Dermis blood vessel endothelial cell (primary cell): ENCODE measurements around the gene CAMKMT. TPM values are rescaled to one million over a fixed set of nuclear protein-coding genes. Genes with fewer than 3 reads are reported as not detected.

Experiments used
- DNase-seq: peaks from one replicate; pipeline ENCODE4 v3.0.0; 2010
- total RNA-seq: library from RNA; depleted of rRNA; stranded (reverse); fragments of >200 nt; gene quantifications from 2 replicates; pipeline ENCODE4 v1.2.3, GENCODE V29; 2014

The CAMKMT gene
- total RNA-seq, 1 donor from 2014 or later = 4.8 TPM

DNA sequence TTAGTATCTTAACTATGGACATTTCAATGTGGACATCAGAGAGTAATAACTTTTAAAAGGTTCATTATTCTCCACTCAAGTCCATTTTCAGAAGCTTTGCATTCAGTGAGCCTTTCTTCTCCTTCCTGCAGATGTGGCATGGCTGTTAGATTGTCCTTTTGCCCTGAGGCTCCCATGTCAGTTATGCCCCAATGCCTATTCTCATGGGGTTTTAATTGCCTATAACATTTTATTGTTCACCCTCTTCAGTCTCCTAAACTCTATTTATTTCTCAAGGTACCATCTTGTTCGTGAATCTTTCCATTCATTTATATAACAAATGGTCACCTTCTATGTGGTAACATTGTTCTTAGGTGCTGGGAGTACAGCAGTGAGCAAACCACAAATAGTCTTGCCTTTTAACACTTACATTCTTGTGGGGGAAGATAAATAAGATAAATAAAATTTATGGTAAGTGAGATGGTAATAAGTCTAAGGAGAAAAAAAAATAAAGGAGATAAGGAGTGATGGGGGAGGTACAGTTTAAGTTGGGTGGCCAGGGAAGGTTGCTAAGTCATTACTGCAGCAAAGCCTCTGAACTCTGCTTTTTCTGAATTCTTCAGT, 301.8 kb downstream of the CAMKMT start:
- DNase-seq = no peak

DNA sequence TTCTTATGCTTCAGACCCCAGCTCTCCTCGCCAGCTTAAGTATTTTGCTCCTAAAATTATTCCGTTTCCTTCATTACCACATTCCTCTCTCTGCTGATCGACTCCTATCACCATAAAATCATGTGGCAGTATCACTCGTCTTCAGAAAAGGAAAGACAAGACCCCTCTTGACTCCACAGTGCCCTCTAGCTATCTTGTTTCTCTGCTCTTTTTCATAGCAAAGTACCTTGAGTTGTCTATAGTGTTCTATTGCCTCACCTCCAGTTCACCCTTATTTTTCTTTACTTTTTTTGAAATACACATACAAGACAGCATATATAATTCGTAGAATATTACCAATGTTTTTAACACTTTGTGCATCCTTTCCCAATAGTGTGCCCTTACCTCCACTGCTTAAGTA, 306.6 kb downstream of the CAMKMT start:
- DNase-seq = peak; percentile 11

DNA sequence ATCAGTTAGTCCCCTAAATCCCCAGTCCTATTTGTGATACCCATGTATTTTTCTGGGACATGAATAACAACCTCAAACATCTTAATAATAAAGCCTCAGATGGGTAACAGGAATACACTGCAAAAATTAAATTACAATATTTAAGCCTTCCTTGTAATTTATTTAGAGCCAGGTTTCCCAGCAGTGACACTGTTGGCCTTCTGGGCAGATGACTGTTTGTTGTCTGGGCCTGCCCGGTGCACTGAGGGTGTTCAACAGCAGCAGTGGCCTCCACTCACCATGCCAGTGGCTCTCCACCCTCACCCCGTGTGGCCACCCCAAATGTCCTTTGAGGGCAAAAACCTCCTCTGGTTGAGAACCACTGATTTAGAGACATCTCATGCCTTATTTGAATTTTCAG, 309.5 kb downstream of the CAMKMT start:
- no peak for DNase-seq

DNA sequence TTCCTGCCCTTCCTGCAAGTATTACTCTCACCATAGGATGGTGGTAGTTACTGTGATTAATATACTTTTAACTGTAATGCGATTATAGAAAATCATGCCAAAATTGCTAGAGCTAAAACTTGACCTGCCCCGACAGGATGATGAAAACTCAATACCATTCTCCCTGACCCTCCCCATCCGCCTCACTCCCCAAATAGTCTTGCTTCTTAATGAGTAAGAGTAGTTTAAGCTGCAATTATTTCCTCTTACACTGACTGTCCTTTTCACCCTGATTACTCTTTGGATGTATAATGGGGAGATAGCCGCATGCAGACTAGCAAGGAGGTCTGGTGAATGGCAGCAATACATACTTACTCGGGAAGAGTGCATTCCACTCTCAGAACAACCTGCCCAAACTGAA, 310.2 kb downstream of the CAMKMT start:
- DNase-seq = no peak

DNA sequence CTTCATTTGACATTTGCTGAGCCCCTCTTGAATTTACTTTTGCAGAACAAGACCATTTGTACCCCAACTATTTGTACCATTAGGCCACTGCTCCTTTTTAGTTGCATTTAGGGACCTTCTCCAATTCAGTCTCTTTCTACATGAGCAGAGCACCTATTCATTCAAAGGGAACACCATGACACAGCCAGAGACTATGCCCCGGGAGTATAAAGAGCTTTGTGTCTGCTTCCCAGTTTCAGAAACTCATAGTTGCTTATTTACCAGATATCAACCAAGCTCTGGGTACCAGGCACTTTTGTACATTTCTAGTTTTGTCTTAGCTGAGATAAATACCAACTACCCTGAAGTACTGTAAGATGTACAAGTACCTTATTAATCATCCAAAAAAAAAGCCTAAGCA, 310.7 kb downstream of the CAMKMT start:
- DNase-seq = no peak

DNA sequence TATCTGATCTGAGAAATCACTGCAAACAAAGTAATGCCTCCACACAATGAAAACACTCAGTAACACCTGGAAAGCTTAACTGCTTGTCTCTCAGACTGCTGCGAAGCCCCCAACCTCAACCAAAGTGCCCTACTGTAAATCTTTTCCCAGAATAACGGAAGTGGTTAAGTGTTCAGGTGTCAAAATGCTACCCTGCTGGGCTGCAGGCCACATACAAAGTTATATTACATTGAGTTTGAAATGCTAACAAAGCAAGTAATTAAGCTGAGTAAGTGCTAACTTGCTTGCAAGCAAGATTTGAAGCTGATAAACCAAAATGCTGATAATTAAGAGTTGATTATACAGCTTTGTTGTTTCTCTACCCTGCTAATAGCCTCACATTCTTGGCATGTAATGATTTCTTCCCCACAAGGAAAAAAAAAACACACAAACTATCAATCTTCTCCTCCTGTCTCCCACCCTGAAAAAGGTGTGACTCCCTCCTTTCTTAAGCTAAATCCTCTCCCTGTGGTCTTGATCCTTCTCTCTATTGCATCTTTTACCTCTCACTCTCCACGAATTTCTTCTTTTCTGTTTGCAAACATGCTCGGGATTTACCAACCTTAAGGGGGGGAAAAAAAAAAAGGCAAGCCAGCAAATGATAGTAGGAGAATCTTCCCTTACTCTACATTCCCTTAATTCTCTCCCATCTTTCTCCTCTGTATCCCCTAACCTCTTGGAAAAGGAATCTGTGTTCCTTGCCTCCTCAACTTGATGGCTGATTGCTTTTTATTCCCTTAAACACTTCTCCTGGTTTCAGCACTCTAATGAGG, 312.9 kb downstream of the CAMKMT start:
- no peak for DNase-seq

DNA sequence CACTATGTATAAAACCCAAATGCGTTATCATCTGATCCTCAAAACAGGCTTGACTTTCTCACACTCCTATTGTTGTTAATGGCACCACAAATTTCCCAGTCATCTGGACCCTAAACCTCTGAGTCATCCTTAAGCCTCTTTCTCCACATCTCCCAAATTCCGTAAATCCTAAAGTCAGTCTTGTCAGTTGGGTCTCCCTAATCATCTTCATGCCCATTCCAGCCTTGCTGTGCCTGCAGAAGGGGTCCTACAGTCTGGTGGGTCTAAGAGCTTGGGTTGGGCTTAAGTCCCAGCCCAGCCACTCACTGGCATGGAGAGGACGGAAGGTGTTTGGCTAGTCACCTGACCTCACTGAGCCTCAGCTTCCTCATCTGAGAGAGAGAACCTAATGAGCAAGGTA, 314.6 kb downstream of the CAMKMT start:
- DNase-seq = no peak

DNA sequence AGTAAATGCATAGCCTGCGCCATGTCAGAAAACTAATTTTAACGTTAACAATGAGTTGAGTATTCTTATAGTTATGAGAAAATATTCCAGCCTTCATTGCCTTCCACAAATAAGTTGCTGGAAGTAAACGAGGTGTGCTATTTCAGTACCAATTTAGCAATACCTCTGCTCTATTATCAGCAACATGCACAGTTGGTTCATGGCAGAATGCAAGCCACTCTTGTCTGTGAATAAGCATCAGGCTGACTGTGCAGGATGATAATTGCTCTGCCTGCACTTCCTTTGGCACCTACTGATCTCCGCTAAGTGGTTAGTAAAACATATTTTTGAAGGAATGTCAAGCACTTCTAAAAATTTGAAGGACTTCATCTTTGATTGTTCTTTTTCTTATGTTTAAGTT, 317.8 kb downstream of the CAMKMT start:
- no peak for DNase-seq

DNA sequence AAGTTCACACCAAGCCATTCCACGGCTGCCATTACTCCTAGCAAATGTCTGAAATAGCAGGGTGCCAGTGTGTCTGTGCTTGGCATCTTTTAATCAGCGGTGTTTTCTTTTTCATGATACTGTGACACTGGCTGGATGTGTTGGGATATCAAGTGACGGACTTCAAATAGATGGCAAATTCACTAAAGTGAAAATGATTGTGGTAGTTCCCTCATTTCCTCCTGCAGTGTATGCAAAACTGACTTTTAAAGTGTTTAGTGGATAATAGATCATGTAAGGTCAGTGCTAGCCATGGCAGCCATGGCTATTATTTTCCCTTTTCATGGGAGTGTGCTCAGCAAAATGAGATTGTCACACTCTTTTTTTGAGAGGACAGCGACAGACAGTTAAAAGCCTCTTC, 318.2 kb downstream of the CAMKMT start:
- no peak for DNase-seq

DNA sequence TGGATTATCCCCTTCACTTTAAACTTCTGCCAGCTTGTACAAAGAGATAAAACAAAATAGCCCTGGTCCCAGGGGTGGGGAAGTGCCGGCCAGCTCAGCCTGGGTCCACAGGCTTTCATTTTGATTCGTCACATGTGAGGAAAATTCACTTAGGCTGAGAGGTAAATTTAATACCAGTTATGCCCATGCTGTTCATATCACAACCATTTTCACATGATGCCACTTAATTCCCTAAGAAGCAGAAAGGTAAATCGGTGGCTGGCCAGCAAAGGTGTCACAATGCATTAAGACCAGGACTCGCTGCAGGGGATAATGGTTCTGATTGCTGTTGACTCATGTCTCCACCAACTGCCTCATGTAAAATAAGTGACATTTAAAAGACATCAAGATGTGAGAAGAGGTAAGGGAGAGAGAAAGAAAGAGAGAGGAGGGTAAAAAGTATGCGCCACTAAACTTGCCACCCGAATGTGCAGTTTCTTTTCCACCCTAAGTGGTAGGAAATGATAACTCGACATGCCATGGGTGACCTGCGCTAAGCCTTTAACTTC, 318.8 kb downstream of the CAMKMT start:
- no peak for DNase-seq

DNA sequence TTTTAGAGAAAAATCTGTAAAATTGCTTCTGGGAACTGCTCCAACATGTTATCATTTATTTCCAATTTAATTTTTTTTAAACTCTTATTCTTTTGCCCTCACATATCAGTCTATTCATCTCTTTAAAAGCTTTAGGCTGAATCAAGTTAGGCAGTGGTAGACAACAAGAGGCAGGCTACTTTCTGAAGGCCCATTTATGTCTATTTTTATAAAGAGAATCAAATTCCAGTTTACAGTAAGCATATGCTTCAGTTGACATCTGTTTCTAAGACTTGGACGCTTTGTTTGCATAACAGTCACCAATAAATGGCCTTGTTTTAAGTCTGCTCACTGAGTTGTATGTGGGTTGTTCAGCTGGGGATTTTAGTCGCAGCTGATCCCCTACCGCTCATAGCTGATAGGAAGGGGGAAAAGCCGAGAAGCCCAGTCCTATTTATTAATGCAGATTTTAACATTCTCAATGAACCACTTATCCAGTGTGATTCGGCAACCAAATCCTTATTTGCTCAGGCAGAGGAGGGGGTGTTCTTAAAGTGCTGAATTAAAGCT, 319.3 kb downstream of the CAMKMT start:
- no peak for DNase-seq

DNA sequence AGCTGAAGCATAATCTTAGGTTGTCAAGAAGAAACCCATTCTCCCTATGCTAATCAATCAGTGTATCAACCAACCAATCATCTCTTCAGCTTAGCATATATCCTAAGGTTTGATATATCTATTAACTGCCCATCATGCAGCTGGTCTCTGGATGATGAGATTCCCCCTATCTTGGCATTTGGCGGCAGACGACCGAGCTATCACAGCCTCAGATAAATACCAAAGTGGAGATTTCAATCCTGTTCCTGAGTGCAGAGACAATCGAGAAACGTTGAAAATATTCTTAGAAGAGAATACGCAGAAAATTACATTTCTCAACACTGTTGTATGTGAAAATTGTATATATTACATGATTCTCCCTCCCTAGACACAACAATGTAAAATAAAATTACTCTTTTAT, 320.7 kb downstream of the CAMKMT start:
- DNase-seq = no peak

DNA sequence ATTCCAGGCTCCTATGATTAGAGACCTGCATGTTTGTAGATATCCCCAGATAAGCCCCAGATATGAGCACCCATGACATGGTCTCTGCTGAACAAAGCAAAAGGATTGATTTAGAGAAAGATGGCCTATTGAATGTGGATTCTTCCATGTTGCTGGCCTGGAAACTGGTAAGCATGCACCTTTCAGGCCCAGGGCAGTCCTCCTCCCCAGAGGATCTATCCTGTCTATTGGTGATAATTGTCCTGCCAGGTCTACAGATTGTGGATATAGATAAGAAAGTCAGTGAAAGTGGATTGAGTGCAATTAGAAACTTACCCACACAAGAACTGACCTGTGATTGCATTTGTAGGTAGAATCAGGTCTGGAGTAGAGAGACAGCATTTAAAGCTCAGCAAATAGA, 322.8 kb downstream of the CAMKMT start:
- DNase-seq = no peak

DNA sequence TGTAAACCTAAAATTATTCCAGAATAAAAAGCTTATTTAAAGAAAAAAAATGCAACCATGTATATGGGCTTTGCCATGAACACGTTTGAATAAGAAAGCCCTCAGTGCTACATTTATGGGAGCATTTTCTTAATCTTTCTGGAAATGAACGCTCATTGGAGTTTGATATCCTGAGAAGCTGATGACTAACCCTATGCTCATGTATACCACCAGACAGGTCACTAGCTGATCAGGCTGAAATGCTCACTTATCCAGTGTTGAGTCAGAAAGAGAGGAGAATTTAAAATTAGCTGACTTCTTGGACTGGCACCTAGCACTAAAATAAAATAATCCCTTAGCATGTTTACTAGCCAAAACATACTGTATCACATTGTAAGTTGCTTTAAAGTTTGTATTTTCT, 324.8 kb downstream of the CAMKMT start:
- no peak for DNase-seq

DNA sequence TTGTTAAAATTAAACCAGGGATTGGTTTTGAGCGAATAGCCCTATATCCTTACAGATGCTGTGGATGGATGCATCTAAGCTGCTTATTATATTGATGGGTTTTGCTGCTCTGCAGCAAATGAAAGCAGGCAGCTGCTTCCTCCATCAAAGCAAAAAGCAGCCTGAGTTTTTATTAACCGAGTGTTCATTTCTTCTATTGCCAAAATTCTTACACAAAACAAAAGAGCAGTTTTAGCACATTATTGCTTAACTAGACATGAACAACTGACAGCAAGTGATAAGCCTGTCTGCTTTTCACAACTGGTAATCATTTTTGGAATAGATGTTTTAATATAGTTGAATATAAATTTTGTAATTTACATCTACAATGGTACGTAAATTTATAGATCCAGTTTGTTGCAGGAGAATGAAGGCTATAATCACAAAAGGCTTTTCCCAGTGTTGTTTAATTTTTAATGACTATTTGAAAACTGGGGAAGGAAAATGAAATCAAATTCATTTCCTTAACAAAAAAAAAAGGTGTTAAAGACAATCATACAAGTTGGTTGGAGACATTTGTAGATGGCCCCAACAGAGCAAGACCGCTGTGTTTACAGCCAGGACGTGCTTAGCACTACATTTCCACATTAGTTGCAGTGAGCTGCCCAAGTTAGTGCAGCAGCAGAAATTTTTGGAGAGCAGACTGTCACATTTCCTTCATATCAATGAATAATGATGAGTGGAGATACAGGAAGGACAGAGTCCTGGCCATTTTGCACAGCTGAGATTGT, 326.1 kb downstream of the CAMKMT start:
- no peak for DNase-seq

DNA sequence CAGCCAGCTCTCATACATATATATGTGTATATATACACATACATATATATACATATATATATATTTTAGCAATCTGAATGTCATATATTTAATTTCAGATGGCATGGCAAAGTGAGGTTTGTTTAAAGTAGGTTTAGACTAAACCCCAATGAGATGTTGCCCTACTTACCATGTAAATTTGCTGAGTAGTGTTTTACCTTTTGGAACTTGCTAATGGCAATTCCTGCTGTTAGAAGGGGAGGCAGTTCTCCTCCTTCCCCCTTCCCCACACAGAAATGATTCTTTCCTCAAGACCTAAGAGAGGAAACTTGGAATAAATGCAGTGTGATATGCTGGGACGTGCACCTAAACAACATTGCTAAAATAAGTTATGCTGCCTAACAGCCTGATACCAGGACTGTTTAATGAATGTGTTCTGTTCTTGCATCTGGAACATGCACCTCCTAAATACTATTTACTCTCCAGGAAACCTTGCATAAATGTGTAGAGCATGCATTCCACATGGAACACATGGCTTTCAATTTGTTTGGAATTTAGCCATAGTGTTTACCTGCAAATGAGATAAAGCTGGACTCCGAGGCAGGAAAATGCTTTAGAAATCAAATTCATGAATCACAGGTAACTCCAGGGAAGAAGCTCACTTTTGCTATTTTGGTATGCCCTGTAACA, 326.8 kb downstream of the CAMKMT start:
- no peak for DNase-seq

DNA sequence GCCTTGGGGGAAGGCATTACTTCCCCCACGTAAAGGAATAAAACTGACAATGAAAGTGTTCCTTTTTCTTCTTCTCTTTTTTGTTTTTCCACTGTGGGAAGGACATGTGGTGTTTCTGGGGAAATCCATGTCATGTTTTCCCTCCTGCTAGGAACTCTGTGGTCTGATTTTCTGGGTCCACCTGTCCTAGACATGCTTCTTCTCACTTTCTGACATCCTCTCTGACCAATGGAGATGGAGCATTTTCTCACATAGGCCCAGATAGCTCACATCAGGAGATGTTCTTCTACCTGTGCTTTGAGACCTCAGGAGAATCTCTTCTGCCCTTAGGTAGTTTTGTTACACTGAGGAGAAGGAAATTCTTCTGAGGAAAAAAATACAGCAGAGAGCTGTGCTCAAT, 327.8 kb downstream of the CAMKMT start:
- no peak for DNase-seq

DNA sequence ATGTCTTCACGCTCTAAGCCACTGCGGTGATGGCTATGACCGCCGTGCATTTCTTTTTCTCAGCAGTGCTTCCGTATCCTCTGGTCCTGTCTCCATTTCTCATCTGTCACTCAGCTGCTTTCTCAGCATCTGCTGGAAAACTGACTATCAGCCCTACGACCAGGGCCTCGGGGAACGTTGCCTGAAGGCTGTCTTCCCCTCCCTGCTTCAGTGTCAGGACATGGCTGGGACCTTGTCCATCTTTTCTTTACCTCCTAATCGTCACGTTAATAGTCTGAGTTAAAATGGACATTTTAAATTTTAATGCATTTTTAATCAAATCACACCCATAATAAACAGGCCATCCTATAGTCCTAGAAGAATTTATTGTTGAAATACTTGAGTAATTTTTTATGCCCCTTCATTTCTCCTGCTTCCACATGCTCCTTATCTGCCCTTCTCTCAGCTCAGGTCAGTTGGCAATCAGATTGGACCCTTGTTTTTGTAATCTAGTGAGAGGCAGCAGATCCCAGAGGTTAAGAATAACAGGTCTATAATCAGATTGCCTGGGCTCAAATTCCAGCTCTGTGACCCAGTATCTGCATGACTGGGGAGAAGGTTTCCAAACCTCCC, 329.5 kb downstream of the CAMKMT start:
- no peak for DNase-seq

DNA sequence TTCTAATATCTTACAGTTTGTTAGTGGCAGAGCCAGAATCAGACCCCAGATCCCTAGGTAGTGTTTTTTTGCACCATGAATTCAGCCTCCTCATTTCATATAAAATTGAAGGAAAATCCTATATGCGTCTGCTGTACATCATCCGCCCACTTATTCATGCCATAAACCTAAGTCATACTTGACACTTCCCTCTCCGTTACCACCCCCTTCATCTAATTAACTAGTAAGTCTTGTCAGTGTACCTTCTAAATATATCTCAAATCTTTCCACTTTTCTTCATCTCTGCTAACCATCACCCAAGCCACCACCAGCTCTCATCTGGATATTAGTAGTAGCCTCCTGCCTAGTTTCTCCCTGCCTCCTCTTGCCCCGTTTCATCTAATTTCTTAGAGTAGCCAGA, 331.1 kb downstream of the CAMKMT start:
- DNase-seq = no peak

DNA sequence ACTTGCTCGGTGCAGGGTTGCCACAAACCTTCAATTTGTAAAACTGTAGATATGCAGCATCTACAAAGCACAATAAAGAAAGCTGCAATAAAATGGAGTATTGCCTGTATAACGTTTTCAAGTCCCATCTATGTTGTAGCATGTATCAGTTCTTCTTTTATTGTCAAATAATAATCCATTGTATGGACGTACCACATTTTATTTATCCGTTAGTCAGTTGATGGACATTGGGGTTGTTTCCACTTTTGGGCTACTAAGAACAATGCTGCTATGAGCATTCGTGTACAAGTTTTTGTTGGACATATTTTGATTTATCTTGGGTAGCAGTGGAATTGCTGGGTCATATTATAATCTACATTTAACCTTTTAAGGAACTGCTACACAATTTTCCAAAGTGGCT, 339.1 kb downstream of the CAMKMT start:
- DNase-seq = no peak

DNA sequence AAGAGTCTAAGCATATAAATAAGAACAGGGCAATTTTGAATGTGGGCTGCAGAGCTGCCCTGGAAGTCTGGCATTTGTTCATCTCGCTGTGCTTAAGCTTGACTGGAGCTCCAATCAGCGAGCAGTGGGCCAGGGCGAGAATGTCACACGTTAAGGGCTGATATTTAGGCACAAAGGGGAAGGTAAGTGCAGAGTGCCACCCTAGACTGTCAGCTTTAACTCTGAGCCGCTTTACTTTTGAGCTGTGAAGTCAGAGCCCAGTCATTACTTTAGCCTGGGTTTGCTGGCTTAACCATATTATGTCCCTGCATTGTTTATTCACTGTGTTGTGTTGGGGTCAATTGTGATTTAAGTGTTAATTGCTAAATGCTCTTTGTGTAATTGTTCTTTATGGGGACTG, 343.6 kb downstream of the CAMKMT start:
- DNase-seq = no peak

DNA sequence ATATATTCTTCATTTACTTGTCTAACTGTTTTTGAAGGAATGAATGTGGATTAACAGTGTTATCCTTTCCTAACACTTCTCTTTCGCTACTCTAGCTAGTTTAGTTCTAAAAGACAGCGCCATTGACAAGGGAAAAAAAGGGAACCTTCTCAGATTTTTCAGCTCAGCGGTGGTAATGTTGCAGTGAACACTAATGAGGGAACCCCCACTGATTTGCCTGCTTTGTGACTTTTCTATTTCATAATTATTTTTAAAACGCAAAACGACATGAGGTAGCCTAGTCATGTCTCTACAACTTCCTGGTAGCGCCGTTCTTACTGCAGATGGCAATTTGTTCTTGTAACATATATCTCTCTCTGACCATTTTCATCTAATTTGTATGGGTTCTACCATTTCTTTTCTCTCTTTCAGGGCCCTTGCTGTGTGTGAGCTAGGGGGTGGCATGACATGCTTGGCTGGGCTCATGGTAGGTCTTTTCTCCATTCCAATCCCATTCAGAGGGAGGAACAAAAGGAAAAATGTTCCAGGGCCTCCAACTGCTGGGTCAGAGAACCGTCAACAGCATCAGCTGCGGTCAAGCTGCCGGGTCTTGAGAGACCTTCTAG, 344.2 kb downstream of the CAMKMT start:
- DNase-seq = no peak
